ENCODE measurements around the gene TGIF2.
"Not testable (repeated sequence)": the region's sequence is repeated elsewhere in the genome, so short reads cannot be mapped to it uniquely, and the experiment has no call there.

TGIF2 gene

GRCh38 chr20:36620917-36621316, 47.5 kb downstream of the TGIF2 start:
- DNase-seq, result no peak

GRCh38 chr20:36623444-36623843, 50.0 kb downstream of the TGIF2 start:
- no peak for DNase-seq

GRCh38 chr20:36624068-36624943, 50.9 kb downstream of the TGIF2 start:
- no peak for DNase-seq

GRCh38 chr20:36624944-36625324, 51.5 kb downstream of the TGIF2 start:
- no peak for DNase-seq

- no peak for DNase-seq
Observed at GRCh38 chr20:36628076-36628475, 54.7 kb downstream of the TGIF2 start.

- DNase-seq, result peak; percentile 59
Observed at GRCh38 chr20:36629719-36630681, 56.6 kb downstream of the TGIF2 start.

GRCh38 chr20:36631646-36632045, 58.2 kb downstream of the TGIF2 start:
- no peak for DNase-seq

- DNase-seq, result no peak
Observed at GRCh38 chr20:36632147-36632486, 58.7 kb downstream of the TGIF2 start.

- DNase-seq, result no peak
Observed at GRCh38 chr20:36632487-36633284, 59.3 kb downstream of the TGIF2 start.

GRCh38 chr20:36633285-36633772, 59.9 kb downstream of the TGIF2 start:
- no peak for DNase-seq

GRCh38 chr20:36634342-36634741, 60.9 kb downstream of the TGIF2 start:
- DNase-seq, result no peak

- DNase-seq, result not testable (repeated sequence)
Observed at GRCh38 chr20:36638876-36639400, 65.5 kb downstream of the TGIF2 start.

- no peak for DNase-seq
Observed at GRCh38 chr20:36641506-36641843, 68.1 kb downstream of the TGIF2 start.

- DNase-seq, result no peak
Observed at GRCh38 chr20:36642136-36642535, 68.7 kb downstream of the TGIF2 start.

All from activated CD4-positive, alpha-beta T cell treated with anti-CD3 and anti-CD28 coated beads for 48 hours (primary cell).